ENCODE data around the gene ZNF71. TPM values are rescaled to one million over a fixed set of nuclear protein-coding genes. Genes with fewer than 3 reads are reported as not detected.

Gene ZNF71
- total RNA-seq, 1 experiment from 2014 or later = 1.8 TPM

DNA sequence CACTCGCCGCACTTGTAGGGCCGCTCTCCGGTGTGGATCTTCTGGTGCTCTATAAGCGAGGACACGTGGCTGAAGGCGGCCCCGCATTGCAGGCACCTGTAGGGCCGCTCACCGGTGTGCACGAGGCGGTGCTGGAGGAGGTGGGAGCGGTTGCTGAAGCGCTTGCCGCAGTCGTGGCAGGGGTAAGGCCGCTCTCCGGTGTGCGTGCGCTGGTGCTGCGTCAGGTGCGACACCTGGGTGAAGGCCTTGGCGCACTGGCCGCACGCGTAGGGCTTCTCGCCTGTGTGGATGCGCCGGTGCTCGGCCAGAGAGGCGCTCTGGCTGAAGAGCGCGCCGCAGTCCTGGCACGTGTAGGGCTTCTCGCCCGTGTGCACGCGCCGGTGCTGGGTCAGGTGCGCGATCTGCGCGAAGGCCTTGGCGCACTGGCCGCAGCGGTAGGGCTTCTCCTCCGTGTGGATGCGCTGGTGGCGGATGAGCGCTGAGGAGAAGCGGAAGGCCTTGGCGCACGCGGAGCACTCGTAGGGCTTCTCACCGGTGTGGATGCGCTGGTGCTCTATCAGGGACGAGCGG lies 68.9 kb downstream of the ZNF71 start:
- no peaks in the 10 kb centered on the region for H3K27me3 Mint-ChIP-seq (ENCODE audit: unreplicated experiment)
- H3K9me3 Mint-ChIP-seq (ENCODE audit: low read depth, unreplicated experiment) = peaks cover 10% of the 10 kb centered on the region
- no TSS peak for BruUV-seq (replicated peaks)
- no peaks in the 10 kb centered on the region for H3K4me1 Mint-ChIP-seq (ENCODE audit: low read depth, unreplicated experiment)
- TF ChIP-seq, protein P1, sequence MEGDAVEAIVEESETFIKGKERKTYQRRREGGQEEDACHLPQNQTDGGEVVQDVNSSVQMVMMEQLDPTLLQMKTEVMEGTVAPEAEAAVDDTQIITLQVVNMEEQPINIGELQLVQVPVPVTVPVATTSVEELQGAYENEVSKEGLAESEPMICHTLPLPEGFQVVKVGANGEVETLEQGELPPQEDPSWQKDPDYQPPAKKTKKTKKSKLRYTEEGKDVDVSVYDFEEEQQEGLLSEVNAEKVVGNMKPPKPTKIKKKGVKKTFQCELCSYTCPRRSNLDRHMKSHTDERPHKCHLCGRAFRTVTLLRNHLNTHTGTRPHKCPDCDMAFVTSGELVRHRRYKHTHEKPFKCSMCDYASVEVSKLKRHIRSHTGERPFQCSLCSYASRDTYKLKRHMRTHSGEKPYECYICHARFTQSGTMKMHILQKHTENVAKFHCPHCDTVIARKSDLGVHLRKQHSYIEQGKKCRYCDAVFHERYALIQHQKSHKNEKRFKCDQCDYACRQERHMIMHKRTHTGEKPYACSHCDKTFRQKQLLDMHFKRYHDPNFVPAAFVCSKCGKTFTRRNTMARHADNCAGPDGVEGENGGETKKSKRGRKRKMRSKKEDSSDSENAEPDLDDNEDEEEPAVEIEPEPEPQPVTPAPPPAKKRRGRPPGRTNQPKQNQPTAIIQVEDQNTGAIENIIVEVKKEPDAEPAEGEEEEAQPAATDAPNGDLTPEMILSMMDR (IDR thresholded peaks at IDR 0.05; ENCODE audit: unreplicated experiment) = no peak
- no peak overlapping the region for H3K27ac Mint-ChIP-seq (ENCODE audit: unreplicated experiment)
- no peaks in the 10 kb centered on the region for H3K36me3 Mint-ChIP-seq (ENCODE audit: insufficient read depth, unreplicated experiment)
- DNase-seq = no peak
- H3K4me3 Mint-ChIP-seq (ENCODE audit: low read depth, unreplicated experiment) = no peak overlapping the region
- intact Hi-C loops (cut with micrococcal nuclease; ENCODE audit: unreplicated experiment) = no loop called here
- CTCF ChIA-PET = no interaction called here

GRCh38 chr19:56664511-56664910 lies 69.4 kb downstream of the ZNF71 start:
- H3K4me3 Mint-ChIP-seq (ENCODE audit: low read depth, unreplicated experiment) = no peak overlapping the region
- TF ChIP-seq, protein P1 (IDR thresholded peaks at IDR 0.05; ENCODE audit: unreplicated experiment) = no peak
- intact Hi-C loops (cut with micrococcal nuclease; ENCODE audit: unreplicated experiment) = no loop called here
- H3K4me1 Mint-ChIP-seq (ENCODE audit: low read depth, unreplicated experiment) = no peaks in the 10 kb centered on the region
- DNase-seq = no peak
- H3K27me3 Mint-ChIP-seq (ENCODE audit: unreplicated experiment) = no peaks in the 10 kb centered on the region
- CTCF ChIA-PET = interaction anchor here (0.6 kb wide), 1 partner anchor 16 kb away, joined by 7 read pairs; no protein-coding TSS in a partner anchor
- H3K36me3 Mint-ChIP-seq (ENCODE audit: insufficient read depth, unreplicated experiment) = no peaks in the 10 kb centered on the region
- peaks cover 9% of the 10 kb centered on the region for H3K9me3 Mint-ChIP-seq (ENCODE audit: low read depth, unreplicated experiment)
- no TSS peak for BruUV-seq (replicated peaks)
- H3K27ac Mint-ChIP-seq (ENCODE audit: unreplicated experiment) = no peak overlapping the region

GRCh38 chr19:56667311-56667870 lies 72.3 kb downstream of the ZNF71 start:
- no peaks in the 10 kb centered on the region for H3K27me3 Mint-ChIP-seq (ENCODE audit: unreplicated experiment)
- peaks cover 9% of the 10 kb centered on the region for H3K9me3 Mint-ChIP-seq (ENCODE audit: low read depth, unreplicated experiment)
- H3K4me3 Mint-ChIP-seq (ENCODE audit: low read depth, unreplicated experiment) = no peak overlapping the region
- CTCF ChIA-PET = no interaction called here
- no TSS peak for BruUV-seq (replicated peaks)
- H3K36me3 Mint-ChIP-seq (ENCODE audit: insufficient read depth, unreplicated experiment) = no peaks in the 10 kb centered on the region
- intact Hi-C loops (cut with micrococcal nuclease; ENCODE audit: unreplicated experiment) = no loop called here
- no peaks in the 10 kb centered on the region for H3K4me1 Mint-ChIP-seq (ENCODE audit: low read depth, unreplicated experiment)
- TF ChIP-seq, protein P1 (IDR thresholded peaks at IDR 0.05; ENCODE audit: unreplicated experiment) = no peak
- no peak overlapping the region for H3K27ac Mint-ChIP-seq (ENCODE audit: unreplicated experiment)
- DNase-seq = no peak

- no peaks in the 10 kb centered on the region for H3K36me3 Mint-ChIP-seq (ENCODE audit: insufficient read depth, unreplicated experiment)
- no TSS peak for BruUV-seq (replicated peaks)
- intact Hi-C loops (cut with micrococcal nuclease; ENCODE audit: unreplicated experiment) = no loop called here
- CTCF ChIA-PET = no interaction called here
- DNase-seq = no peak
- H3K27me3 Mint-ChIP-seq (ENCODE audit: unreplicated experiment) = no peaks in the 10 kb centered on the region
- no peak overlapping the region for H3K27ac Mint-ChIP-seq (ENCODE audit: unreplicated experiment)
- TF ChIP-seq, protein P1 (IDR thresholded peaks at IDR 0.05; ENCODE audit: unreplicated experiment) = no peak
- H3K4me1 Mint-ChIP-seq (ENCODE audit: low read depth, unreplicated experiment) = no peaks in the 10 kb centered on the region
- no peak overlapping the region for H3K4me3 Mint-ChIP-seq (ENCODE audit: low read depth, unreplicated experiment)
- peaks cover 9% of the 10 kb centered on the region for H3K9me3 Mint-ChIP-seq (ENCODE audit: low read depth, unreplicated experiment)
Observed at GRCh38 chr19:56668676-56669075, 73.6 kb downstream of the ZNF71 start.

Measured in Calu3 (cell line).